HG03139 (cell line): ENCODE data around the gene KRT4.
"Not testable (repeated sequence)": the region's sequence is repeated elsewhere in the genome, so short reads cannot be mapped to it uniquely, and the experiment has no call there.

Source experiments
- ATAC-seq: cut with Tn5 transposase; IDR thresholded peaks from one replicate; pipeline ENCODE4 v1.9.1; 2021; ENCODE audit not compliant: unreplicated experiment

Gene KRT4

DNA sequence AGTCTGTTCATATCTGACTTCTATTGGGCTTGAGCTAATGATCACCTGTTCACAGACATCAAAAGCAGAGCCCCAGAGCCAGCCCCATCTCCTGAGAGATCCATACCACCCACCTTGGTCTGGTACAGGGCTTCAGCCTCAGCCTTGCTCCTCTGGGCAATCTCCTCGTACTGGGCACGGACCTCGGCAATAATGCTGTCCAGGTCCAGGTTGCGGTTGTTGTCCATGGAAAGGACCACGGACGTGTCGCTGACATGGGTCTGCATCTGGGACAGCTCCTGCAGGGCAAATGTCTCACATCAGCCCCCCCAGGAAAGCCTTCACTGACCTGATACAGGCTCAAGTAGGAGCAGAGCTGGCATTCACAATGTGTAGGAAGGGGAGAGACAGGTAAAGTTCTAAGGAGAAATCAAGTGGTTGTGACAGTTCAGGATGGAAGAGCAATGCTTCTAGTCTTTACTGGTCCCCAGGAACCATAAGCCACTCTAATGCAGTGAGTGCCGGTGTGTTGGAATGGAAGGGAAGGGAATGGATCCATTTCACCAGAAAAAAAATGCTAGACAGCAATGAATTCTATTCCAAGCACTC, 5.2 kb downstream of the KRT4 start:
- no peak for ATAC-seq

DNA sequence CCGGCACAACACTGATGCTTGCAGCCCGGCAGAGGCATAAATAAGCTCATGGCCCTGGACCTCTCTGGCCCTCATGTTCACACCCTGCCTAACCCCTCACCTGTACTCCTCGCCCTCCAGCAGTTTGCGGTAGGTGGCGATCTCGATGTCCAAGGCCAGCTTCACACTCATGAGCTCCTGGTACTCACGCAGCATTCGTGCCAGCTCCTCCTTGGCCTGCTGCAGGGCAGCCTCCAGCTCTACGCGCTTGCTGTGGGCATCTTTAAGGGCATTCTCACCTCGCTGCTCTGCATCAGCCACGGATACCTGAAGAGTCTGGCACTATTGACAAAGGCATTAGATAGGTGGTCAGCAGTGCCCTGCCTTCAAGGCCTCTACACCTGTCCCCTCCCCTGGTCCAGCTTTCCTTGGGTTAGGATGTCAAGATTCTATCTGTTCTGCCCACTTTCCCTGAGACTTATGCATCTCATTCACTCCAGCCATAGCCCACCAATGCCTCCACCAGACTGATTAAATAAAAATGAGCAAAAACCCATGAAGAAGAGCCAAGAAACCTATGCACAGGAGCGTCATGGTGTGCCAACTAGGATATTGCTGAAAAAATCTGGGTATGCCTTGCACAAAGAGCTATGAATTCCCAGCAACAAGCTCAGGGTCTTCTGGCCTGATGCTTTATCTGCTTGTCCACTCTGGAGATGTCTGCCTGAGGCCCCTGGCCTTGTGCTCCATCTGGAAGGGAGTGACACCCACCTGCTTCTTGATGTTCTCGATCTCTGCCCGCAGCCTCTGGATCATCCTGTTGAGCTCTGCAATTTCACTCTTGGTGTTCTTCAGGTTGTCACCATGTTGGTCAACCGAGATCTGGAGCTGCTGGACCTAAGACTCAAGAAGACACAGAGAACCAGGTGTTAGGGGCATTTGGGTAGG, 6.1 kb downstream of the KRT4 start:
- ATAC-seq: no peak

DNA sequence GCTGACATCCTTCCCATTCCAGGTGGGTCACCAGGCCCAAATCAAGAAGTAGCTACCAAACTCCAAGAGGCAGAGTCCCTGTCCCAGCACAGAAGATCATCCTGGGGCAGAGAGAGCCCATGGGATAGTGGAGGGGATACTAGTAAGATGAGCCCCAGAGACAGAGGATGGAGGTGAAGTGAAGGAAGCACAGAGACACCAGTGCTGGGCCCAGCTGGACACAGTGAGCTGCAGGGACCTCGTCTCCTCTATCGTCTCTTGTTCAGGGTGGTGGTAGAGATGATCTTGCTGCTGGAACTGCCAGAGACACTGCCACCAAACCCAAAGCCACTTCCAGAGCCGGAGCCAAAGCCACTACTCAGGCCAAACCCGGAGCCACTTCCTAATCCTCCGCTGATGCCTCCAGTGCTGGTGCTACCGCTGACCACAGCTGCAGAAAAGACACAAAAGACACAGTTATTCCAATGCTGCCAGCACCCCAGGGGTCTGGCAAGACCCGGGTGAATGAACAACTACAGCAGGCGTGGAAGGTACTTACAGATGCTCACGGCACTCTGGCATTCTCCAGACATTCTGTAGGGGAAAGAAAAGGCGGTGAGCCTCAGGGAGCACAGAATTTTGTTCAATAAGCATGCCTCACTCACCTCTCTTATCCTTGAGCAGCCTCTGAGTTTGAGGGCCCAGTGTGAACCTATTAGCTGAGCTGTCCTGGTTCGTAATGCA, 6.9 kb downstream of the KRT4 start:
- no peak for ATAC-seq

DNA sequence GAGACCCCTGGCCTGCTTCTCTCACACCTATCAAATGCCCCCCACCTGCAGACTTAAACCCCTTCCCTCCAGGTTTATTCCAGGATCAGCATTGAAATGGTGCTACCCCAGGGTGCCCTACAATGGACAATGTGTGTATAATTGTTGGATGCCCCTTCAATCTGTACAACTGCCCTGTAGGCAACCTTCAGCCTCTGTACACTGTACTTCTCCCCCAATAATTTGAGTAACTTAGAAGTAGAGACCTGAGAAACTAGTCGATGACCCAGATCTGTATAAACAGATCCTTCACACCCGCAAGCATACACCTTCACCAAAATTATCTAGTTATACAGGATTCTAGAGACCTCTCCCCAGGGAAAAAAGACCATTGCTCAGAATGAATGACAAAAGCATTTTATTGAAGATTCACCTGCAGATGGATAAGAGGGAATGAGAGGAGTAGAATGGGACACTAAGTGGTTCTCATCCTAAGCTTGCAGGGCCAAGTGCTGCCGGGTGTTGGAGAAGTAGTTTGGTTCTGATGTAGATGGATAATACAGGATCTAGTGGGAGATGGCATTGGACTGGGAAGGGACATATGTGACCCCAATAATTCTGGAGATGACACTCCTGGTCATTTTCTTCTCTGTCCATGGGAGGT, 7.6 kb downstream of the KRT4 start:
- ATAC-seq: no peak

DNA sequence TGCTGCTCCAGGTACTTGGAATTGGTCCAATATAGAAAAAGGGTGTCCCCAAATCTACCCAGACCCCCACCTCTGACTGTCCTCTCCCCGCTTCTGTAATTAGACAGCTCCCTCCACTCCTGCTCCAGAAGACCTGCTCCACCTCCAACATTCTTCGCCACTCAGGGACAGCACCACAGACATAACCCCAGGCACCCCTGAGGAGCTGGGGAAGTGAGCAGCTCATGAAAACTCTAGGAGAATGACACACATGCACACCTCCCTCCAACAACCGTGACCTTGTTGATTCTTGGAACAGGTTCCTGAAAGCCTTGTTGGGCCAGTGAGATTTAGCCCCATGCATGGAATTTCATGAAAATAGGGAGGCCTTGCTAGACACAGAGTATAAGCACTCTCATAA, 8.2 kb downstream of the KRT4 start:
- ATAC-seq: no peak

DNA sequence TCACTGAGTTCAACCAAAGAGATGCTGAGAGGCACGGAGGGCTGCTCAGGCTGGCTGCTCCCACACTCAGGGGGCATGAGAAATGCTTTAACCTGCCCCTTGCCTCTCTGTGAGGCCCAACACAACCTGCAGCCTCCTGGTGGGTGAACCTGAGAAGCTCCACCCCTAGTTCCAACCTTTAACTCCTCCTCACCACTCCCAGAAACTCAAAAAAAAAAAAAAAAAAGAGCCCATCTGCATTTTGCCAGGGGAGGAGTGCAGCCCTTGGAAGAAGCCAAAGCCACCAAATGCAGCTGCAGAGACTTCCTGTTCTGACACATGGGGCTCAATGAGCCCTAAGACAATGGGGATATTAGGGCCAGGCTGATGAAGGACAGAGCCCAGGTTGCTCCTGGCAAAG, 8.9 kb downstream of the KRT4 start:
- ATAC-seq: no peak

DNA sequence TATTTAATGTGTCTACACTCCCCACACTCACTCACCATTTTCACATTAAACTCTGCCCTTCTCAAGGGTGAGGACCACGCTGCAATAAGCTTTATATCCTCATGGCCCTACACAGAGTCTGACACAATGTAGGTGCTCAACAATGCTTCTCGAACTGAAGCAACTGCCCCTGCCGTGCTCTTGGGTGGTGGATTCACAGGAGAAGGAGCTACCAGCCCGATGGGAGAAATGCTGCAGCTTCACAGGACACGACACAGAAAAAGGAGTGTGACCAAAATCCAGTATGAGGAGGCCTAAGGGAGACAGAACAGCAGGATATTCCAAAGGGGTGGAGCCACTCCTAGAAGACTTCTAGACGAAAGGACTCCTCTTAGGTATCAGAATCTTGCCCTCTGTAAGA, 11.5 kb downstream of the KRT4 start:
- ATAC-seq: no peak

DNA sequence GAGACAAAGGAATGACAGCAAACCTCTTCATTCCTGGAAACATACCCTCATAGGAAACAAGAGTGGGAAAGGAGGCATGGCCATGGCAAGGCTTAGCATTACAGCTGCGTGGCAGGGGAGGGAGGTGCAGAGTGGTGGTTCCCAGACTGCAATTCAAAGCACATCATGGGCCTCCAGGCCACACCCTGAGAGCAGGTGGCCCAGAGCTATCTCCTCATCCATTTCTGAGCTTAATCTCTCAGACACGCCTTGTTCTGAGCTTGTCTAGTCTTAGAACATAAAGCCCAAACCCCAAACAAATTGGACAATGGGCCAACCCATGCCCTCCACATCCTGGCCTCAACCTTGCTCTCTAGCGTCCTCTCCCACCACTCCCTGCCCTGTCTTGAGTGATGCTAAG, 12.1 kb downstream of the KRT4 start:
- ATAC-seq: no peak

DNA sequence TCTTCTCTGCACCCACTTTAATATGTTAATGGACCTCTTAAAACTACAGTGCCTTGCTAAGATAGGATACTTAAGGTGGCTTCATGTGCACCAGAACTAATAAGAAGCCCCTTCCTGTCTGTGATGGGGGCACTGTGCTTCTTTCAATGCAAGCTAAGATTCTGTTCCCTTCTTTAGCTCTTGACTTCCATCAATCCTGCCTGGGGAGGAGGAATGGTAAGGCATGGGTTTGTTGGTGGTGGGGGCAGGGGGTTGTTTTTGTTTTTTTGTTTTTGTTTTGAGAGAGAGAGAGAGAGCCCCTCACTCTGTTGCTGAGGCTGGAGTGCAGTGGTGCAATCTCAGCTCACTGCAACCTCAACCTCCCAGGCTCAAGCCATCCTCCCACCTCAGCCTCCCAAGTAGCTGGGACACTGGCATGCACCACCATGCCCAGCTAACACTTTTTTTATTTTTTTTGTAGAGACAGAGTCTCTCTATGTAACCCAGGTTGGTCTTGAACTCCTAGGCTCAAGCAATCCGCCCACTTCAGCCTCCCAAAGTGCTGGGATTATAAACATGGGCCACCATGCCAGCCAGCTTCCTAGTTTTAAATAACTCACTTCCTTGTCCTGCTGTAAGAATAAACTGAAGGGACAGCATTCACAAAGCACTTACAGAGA, 13.5 kb downstream of the KRT4 start:
- no peak for ATAC-seq

DNA sequence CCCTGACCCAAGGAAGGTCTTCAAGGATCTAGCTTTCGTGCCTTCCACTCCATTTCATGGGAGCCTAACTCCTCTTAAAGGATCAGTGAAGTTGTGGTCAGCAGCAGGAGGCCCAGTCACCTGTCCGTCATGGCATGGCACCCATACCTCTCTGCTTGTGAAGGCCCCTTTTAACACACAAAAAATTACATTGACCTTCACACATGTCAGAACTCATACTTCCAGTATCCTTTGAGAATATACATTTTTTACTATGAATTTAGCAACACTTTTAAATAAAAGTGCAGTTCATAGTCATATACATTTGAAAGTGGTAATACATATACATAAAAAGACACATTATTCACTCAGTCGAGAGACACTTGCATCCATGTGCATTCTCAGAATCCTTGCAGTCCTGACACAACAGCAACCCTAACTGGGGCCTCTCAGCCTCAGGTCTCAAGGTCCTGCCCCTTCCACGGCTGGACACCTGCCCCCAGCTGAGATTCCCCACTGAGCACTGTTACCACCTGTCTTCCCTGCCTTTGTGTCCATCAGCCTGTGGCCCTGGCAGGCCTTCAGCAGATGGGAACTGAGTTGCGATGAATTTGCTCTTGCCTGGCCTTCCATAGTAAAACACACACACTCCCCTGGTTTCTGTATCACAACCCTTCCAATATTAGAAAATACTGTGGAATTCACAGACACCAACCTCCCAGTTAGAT, 14.3 kb downstream of the KRT4 start:
- no peak for ATAC-seq

DNA sequence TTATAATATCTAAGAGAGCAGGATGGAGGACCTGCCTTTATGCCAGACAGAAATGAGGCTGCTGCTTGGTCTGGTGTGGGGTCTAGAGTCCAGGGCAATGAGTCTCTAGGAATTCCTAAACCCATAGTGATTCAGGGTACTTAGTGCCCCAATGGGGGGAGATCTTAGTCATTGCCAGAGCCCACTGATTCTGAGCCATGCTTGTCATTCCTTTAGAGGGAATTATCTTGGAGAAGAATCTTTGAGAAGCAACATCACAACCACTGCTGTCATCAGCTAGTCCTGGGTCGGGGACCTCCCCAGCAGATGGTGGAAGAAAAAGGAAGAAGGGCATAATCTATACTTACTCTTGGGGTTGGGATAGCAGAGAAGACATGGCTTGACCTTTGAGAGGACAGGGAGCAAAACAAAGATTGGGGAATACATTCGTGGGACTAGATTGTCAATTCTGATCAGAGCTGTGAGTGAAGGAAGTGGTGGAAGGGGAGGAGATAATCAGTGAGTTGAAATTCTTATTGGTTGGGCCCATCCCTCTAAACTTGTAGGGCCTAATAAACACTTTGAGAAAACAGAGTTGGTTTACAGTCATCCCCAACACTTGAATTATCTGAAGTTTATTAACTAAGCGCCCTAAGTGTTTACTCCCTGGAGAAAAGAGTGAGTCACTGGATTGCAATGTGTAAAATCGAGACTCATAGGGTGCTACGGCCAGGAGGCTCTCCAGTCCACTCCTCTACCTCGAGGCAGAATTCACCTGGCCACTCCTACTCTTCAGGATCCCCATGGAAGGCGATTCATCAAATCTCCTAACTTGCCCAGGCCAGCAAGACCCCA, 15.0 kb downstream of the KRT4 start:
- ATAC-seq: no peak

DNA sequence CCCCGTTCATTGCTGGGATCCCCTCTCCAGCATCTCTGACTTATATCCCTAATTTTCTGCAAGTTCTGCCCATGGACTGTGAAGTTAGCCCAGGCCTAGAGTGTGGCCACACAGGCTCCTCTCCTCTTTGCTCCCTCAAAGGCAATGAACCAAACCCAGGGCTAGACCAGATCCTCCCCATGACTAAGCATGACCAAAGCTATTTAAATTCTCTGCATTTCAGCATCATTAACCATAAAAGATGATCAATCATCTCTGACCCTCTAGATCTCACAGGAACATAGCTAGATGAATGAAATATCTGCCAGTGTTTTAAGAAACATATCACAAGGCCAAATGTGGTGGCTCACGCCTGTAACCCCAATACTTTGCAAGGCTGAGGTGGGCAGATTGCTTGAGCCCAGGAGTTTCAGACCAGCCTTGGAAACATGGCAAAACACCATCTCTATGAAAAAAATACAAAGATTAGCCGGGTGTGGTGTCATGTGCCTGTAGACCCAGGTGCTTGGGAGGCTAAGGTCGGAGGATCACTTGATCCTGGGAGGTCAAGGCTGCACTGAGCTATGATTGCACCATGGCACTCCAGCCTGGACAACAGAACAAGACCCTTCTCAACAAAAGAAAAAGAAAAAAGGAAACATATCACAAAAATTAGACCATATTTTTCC, 15.8 kb downstream of the KRT4 start:
- ATAC-seq: no peak

DNA sequence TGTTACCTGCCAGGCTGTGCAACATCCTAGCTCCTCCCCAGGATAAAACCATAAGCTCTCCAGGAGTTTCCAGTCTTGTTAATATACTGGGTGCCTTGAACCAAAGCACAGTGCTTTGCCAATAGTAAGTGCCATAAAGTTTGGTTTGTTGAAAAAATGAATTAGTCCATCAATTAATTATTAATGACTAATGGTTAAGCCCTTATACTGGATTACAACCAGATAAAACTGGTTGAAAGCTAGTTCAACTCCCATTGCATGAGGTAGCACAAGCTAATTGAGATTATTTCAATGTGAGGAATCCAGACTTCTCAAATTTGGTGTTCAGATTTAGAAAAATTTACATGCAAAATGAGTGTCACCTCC, 16.4 kb downstream of the KRT4 start:
- no peak for ATAC-seq

DNA sequence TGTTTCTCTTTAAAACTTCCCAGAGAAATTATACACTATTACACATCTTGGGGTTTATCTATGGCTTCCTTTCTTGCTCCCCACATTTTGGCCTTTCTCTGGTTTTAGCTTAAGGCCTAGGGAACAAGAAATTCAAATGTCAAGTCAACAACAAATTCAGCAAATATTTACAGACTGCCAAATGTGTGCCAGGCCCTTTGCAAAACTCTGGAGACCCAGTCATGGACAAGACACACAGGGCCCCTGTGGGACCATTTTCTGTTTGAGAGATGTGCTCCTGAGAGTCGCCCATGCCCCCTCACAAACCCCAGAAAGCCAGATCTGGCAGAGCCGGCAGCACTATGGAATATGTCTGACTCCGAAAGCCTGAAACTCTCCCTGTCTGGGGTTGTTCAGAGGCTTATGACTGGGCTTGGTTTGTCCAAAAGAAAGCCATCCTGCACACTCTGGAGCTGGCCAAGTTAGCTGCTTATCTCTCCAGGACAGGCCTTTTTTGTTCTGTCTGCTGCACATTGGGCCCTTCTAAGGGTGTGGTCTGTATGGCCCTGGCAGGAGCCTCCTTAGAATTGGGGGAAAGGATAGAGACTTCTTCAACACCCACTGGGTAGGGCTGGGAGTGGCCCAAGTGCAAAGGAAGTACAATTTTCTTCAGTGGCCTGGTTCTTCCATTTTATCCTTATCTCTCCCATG, 16.9 kb downstream of the KRT4 start:
- ATAC-seq: no peak

DNA sequence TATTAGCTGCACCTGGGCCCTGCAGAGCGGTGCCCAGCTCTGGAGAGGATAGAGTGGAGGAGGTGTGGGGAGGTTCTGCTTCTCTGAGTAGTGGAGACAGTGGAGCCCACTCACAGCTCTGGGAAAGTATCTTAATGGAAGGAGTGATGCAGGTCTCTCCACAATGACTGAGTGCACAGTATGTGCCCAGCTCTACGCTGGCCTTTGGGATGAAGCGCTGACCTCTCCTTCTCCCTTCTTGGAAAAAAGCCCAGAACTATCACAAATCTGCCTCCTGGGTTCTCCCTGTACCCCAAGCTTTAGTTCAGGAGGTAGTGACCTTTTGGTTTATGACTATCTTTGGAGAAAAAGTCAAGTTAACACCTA, 17.5 kb downstream of the KRT4 start:
- no peak for ATAC-seq

DNA sequence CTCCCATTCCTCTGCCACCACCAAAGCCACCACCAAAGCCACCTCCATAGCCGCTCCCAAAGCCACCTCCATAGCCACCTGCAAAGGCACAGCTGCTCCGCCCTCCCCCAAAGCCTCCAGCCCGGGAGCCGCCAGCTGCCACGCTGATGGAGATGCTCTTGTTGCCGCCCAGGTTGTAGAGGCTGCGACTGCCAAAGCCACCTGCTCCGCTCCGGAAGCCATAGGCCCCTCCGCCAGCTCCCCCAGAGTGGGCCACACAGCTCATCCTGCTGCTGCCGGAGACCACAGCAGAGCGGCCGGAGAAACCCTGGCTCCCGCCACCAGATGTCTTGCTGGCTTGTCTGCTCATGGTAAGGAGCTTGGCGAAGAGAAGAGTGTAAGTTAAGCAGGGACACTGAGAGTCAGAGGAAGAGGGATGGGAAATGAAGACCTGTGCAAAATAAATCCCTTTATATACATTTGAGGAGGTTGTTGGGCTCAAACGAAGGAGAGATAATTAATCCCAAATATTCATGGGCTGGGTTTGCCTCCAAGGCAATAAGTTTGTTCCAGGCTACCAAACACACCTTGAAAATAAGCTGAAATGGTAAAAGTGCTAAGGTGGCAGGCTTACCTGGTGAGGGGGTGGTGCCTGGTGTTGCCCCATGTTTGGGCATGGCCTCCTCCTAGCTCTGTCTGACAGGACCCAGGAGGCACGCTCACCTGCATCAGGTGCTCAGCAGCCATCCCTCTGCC, 18.1 kb downstream of the KRT4 start, which contains the start of gene KRT3:
Gene KRT3 (minus strand): TSS at position 424 of the 735 bp plus-strand sequence. CDS start 75 bp downstream, at position 349.
- ATAC-seq: no peak

DNA sequence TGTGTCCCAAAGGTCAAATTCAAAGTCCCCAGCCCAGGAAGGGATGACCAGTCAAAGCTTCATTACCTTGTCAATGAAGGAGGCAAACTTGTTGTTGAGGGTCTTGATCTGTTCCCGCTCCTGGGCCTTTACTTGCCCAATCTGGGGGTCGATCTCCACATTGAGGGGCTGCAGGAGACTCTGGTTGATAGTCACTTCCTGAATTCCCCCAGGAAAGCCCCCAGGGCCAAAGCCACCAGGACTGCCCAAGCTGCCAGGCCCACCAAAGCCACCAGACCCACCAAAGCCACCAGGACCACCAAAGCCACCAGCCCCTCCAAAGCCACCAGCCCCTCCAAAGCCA, 18.6 kb downstream of the KRT4 start:
- not testable (repeated sequence) for ATAC-seq
